ENCODE data around the gene TPRG1L.
"Not testable (repeated sequence)": the region's sequence is repeated elsewhere in the genome, so short reads cannot be mapped to it uniquely, and the experiment has no call there.

TPRG1L gene

DNA sequence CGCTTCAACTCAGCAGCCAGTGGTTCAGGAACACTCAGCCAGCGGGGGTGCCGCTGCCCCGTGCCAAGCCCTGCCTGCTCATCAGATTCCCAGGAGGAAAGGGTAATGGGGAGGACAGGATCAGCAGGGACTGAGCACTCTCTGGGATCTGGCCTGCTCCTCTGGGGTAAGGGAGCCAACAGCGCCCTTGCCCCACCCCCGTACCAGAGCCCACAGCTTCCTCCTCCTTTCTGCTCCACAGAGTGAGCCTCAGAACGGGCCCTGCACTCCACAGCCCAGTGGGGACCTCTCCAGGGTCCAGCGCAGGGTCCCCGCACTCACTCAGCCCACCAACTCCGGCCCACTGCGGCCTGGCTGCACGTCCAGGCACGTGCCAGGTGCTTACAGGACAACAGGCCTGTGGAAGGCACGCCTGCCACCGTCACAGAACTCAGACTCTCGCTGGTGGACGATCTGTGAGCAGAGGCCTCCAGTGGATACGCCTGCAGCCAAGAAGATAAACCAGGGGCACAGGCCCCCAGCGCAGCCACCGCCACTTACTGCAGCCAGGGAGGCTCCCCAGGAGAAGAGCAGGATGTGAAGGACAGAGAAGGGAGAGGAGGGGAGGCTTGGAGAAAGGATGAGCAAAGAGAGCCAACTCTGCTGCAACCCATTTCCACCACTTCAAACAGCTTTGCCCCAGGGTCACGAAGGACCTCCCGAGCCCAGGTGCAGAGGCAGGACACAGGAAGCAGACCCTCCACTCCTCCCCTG is 15.6 kb upstream of the TPRG1L start:
- no peak for DNase-seq (ENCODE audit: low read depth in 2 of 2)

DNA sequence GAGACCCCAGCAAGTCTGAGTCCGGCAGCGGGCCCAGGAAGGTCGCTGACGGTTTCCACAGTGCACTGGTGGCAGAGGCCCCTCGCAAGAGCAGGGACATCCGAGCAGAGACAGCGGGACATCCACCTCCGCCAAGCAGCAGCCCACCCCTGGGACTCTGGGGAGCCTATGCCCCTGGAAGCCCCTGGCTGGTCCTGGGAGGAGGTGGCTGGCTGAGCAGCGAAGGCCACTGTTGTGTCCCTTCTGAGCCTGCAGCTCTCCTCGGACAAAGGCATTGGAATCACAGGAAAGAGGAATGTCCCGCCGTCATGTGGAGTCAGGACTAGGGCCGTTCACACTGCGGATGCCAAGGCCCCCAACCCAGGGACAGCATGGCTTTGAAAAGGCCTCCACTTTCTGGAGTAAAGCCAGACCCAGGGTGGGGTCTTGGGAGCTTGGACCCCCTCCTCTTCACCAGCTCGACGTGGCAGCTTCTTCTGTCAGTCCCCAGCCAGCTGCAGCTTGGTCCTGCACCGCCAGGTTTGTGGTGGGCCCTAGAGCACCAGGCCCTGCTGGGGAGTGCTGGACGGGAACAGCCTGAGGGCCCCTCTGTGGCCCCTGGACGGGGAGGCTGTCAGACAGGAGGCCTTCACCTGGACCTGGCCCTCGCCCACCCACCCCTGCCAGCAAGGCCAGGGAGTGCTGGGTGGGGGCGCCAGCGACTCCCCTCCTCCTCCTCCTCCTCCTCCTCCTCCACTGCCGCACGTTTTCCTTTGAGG is 14.9 kb upstream of the TPRG1L start:
- DNase-seq (ENCODE audit: low read depth in 2 of 2): no peak

DNA sequence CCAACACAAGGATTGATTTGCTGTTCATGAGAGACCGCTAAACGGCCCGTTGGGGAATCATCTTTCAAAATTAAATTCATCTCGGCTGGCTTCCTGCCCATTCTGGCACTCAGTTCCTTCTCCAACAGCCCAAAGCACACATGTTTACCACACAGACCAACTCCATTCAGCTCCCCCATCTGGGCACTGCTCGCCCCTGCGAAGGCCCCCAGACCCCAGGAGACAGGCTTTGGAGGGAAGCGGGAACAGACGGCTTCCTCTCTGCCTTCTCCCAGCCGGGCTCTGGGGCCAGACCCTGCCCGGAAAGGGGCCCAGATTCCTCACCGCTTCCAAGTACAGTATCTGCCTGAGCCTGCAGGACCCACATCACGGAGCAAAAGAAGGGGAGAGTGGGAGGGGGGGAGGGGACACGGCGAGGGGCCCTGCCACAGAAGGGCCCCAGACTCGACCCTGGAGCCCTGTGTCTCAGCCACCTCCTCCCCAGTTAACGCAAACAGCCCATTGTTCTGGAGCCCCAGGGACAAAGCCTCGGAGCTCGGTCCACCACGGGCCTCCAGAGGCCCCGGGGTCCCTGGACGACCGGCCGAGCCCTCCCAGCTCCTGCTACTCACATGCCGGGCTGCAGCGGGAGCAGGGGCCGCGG is 14.2 kb upstream of the TPRG1L start:
- DNase-seq (ENCODE audit: low read depth in 2 of 2): no peak

DNA sequence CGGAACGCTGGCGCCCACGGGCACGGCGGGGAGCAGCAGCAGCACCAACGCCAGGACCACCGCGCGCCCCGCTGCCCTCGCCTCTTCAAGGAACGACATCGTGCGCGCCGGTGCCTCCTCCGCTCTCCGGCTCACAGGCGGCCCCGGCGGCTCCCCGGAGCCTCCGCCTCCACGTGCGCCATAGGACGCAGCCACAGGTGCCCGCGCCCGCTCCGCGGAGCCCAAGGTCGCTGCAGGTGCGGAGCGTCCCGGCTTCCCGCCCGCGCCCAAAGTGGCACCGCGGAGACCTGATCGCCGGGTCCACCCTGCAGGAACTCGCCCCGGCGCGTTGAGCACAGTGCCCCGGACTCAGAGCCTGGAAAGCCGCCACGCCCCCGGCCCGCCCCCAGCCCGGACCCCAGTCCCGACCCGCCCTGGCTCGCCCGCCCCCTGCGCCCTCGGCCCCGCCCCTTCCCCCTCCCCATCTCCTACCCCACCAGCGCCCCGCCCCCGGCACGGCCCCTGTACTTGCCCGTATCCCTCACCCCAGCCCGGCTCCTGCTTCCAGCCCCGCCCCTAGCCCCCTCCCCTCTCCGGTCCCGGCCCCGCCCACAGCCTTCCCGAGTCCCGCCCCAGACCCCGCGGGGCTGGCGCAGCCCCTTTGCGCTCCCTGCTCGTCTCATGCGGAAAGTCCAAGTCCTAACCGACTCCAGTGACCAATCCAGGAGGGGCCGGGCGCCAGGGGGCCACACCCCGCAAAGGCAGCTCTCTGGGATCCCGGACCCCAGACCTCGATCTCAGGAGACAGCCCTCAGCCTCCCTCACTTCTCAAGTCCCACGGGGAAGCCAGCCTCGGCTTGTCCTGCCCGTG is 13.4 kb upstream of the TPRG1L start, which contains the start of gene MEGF6:
Gene MEGF6, minus strand, starts transcription at position 339 of the 850 bp plus-strand sequence. Its CDS starts 240 bp downstream, at position 99.
- DNase-seq (ENCODE audit: low read depth in 2 of 2): peak in 1 of 2 donors; percentile 41

DNA sequence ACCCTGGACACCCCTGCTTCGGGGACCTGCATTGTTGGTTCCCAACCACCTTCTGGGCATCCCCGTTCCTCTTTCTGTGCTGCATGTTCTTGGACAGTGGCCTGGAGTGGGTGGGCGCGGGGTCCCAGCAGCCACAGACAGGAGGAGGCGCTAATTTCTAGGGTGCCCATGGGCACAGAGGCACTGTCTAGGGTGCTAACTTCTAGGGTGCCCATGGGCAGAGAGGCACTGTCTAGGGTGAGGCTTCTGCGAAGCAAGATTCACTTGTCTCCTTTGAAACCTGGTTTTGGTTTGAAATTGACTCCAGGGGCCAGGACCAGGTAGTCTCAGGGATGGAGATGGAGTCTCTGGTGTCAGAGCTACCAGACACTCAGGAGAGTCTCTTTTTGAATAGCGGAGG is 12.7 kb upstream of the TPRG1L start:
- no peak for DNase-seq (ENCODE audit: low read depth in 2 of 2)

DNA sequence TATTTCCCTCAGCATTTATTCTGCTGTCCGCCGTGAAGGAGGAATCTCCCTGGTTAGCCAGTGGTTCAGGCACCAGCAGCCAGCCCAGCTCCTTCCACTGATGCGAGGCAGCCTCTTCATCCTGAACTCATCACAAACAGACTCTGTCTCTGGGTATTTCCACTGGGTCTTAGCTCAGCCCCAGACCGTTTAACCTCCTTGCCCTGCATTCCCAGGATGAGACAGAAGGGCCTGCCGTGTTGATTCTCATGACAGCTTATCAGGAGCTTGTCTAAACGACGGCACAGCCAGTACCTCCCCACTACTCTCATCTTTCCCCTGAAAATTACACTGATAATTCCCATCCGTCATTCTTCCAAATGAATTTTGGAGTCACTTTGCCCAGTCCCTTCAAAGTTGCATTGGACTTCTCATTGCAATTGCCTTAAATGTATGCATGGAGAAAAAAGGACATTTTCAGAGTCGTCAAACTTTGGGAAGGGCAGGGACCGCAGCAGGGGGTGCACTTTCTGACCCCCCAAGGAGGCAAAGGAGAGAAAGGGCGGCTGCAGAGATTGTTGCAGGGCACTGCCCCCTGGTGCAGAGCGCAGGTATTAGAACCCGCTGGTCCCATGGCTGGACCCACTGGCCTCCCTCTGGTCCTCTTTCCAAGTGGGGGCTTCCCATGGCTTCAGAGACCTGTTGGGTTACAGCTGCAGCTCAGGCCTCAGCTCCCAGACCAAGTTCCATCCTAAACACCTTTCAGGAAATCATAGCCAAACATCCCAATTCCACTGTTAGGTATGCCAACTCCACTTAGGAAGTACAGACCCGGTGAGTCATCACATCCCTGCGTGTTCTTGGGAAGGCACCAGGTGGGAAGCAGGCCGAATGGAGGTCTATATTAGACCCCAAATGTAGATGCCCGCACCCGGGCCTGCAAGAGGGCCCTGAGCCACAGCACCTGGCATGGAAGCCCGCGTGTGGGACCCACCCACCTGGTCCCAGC is 9.8 kb upstream of the TPRG1L start:
- no peak for DNase-seq (ENCODE audit: low read depth in 2 of 2)

DNA sequence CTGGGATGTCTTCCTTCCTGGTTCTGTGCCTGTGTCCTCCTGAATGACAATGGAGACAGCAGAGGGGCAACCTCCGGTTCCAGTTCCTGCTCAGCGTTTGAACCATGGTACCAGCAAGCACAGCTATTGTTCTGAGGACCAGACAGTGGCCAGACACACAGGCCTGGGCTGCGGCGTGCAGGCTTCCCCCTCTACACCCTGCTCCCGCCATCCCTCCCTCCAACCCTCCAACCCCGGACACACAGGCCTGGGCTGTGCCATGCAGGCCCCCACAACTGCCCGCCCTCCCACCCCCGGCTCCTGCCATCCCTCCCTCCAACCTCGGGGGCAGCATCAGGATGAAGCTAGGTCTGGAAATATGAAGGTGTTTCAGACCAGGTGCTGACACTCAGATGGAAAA is 8.0 kb upstream of the TPRG1L start:
- no peak for DNase-seq (ENCODE audit: low read depth in 2 of 2)

DNA sequence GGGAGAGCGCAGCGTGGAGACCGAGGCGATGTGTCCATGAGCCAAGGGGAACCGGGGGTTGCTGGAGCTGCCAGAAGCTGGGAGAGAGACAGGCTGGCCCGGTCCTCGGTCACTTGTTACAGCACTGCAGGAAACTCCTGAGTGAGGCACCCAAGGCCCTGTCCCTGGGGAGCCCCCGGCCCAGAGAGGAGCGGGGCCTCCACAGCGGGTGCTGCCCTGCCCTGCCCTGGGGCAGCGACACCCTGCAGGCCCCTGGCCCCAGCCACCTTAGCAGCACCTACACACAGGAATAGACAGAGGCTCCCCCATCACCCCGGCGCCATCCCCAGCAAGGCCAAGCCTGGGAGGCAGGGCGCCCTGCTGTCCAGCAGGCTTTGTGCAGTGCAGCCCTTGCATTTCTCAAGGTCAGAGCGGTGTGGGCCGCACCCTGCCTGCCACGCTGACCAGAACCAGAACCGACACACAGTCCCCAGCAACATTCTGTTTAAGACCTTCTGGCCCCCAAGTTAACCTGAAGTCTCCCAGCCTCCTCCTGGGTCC is 6.9 kb upstream of the TPRG1L start:
- no peak for DNase-seq (ENCODE audit: low read depth in 2 of 2)

DNA sequence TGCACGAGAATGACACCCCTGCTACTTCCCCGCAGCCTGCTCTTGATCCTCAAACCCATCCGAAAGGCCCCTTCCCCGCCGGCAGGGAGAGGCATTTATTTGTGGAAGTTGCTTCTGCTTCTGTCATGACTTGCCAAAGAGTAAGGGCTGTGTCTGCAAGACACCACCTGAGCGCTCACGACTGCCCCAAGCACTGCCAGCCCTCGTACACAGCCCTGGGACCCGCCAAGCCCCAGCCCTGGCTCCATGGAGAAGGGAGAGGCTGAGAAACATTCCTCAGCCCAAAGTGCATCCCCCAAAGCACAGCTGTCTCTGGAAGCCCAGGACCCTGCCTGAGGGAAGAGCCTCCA is 6.3 kb upstream of the TPRG1L start:
- DNase-seq (ENCODE audit: low read depth in 2 of 2): no peak

DNA sequence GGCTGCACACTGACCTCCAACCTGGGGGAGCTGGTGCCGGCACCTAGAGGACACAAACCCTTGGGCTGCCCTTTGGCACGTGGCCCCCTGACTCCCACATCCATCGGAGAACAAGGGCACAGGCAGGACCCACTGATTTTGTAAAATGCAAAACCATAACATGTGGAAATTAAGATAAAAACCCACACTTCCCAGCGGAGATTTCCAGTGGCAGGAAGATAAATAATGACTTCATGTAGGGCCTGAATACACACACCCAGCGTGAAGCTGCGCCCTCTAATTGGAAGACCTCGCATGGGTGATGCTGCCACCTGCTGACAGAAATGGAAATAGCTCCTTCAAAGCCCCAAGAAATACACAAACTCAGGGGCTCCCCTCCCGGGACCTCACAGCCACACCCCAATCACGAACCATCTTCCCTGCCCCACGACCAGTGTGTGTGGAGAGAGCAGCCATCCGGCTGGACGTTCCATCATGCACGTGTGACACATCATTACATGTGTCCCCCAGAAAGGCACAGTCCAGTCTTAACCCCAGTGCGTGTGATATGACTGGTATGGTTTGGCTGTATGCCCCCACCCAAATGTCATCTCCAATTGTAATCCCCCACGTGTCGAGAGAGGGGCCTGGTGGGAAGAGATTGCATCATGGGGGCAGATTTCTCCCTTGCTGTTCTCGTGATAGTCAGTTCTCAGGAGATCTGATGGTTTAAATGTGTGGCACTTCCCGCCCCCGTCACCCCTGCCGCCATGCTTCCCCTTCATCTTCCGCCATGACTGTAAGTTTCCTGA is 5.7 kb upstream of the TPRG1L start:
- DNase-seq (ENCODE audit: low read depth in 2 of 2): peak; percentile 52 to 68

DNA sequence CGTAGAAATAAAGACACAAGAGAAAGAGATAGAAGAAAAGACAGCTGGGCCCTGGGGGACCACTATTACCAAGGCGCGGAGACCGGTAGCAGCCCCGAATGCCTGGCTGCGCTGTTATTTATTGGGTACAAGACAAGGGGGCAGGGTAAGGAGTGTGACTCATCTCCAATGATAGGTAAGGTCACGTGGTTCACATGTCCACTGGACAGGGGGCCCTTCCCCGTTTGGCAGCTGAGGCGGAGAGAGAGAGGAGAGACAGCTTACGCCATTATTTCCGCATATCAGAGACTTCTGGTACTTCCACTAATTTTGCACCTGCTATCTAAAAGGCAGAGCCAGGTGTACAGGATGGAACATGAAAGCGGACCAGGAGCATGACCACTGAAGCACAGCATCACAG is 4.1 kb upstream of the TPRG1L start:
- no peak for DNase-seq (ENCODE audit: low read depth in 2 of 2)

DNA sequence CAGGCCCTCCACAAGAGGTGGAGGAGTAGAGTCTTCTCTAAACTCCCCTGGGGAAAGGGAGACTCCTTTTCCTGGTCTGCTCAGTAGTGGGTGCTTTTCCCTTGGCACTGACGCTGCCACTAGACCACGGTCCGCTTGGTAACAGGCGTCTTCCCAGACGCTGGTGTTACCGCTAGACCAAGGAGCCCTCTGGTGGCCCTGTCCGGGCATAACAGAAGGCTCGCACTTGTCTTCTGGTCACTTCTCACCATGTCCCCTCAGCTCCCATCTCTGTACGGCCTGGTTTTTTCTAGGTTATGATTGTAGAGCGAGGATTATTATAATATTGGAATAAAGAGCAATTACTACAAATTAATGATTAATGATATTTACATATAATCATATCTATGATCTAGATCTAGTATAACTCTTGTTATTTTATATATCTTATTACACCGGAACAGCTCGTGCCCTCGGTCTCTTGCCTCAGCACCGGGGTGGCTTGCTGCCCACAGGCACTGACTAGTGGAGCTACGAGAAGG is 3.6 kb upstream of the TPRG1L start:
- not testable (repeated sequence) for DNase-seq (ENCODE audit: low read depth in 2 of 2)

DNA sequence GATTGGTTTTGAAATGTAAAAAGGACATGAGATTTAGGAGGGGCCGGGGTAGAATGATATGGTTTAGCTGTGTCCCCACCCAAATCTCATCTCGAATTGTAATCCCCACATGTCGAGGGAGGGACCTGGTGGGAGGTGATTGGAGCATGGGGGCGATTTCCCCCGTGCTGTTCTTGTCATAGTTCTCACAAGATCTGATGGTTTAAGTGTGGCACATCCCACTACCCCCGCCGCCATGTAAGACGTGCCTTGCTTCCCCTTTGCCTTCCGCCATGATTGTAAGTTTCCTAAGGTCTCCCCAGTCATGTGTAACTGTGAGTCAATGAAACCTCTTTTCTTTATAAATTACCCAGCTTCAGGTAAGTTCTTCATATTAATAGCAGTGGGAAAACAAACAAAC is 2.7 kb upstream of the TPRG1L start:
- DNase-seq (ENCODE audit: low read depth in 2 of 2): not testable (repeated sequence)

DNA sequence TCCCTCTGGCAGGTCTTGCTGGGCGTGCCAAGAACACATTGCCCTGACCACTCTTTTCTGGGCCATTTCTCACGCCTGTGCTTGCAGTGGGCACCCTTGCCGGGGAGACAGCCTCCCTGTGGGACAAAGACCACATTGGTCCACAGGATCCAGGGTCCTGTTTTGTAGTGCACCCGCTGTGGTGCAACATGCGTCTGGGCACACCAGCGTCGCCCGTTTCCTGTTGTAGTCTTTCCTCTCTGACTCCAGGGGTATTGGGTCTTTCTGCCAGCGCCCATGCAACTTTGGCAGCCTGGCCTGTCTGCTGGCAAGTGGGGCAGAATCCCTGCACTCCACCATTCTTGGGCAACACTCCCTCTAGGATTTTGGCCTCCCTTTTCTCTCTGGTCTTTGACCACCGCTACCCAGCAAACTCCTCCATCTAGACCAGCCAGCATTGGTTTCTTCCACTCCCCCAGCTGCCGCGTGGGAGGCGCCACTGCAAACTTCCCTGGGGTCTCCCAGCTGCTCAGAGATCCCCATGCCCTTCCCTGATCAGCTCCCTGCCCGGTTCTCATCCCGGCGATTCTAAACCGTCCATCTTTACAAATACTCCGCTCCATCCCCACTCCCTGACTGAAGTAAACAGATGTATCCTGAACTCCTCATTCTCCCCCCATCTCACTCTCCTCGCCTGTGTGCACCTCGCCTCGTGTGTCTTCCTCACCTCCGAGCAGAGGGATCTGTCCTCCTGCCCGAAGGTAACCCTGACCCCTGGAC is 1.2 kb upstream of the TPRG1L start:
- no peak for DNase-seq (ENCODE audit: low read depth in 2 of 2)

DNA sequence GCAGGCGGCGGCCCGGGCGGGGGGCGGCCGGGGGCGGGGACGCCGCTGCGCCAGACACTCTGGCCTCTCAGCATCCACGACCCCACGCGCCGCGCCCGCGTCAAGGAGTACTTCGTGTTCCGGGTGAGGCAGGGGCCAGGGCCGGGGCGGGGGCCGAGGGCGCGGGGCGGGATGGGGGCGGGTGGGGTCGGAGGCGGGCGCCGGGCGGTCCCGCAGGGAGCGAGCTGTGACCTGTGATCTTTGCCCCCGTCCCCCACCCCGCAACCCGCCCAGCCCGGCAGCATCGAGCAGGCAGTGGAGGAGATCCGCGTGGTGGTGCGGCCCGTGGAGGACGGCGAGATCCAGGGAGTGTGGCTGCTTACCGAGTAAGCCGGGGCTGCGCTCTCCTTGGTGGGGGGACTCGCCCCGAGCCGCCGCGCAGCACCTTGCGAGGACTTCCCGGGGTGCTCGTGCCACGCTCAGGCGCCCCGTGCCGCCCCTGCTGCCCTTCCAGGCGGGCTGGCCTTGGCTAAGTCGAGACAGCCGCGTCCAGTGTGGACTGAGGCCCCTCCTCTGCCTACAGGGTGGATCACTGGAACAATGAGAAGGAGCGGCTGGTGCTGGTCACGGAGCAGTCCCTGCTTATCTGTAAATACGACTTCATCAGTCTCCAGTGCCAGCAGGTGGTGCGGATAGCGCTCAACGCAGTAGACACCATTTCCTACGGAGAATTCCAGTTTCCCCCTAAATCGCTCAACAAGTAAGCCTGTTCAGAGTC is 514 bp downstream of the TPRG1L start:
- no peak for DNase-seq (ENCODE audit: low read depth in 2 of 2)

DNA sequence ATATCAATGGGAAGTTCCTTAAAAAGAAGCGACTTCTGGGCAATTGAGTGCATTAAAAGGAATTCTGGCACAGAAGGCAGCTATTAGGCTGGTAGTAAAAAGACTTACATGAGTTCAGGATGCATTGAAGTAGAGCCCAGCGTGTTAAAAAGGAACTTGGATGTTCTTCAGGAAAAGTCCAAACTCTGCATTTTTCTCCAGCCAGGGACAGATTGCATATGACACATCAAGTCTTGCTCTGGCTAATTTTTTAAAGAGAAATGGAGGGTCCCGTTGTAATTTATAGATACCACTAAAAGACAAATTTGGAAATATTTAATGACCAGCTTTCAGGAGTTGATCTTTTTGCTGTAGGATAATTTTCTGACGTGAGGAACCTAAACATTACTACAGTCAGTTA is 1.2 kb downstream of the TPRG1L start:
- no peak for DNase-seq (ENCODE audit: low read depth in 2 of 2)

DNA sequence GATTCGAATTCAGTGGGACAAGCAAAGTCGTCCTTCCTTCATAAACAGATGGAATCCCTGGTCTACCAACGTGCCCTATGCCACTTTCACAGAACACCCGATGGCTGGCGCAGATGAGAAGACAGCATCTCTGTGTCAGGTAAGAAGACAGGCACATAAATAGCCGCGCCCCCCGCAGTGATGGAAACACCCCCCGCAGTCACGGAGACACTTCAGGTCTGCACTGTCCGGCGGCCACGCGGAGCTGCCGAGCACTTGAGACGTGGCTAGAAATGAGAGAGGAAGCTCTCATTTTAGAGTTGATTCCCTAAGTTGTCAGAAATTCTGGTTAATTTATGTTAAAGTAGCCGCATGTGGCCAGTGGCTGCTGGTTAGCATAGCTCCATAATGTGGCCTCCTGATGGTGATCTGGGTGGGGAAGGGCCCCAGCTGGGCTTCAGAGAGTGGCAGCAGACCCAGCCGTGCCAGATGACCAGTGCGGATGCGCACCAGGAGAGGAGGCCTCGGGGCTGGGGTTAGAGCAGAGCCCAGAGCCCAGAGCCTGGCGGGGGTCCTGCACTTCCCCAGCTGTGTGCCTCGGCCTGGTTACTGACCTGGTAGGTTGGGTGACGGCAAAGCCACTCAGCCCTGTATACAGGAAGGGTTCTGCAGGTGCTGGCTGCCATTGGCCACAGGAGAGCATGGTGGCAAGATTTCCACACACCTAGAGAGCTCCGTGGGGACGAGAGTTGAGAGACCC is 2.9 kb downstream of the TPRG1L start:
- DNase-seq (ENCODE audit: low read depth in 2 of 2): no peak

Measured in stimulated activated CD4-positive, alpha-beta T cell treated with anti-CD3 and anti-CD28 coated beads, Interleukin-15, amount 100 ng/mL, for 48 hours (primary cell).